HepG2 (cell line): ENCODE results near the gene TREH. TPM values are rescaled to one million over a fixed set of nuclear protein-coding genes. Genes with fewer than 3 reads are reported as not detected.
"Not testable (repeated sequence)": the region's sequence is repeated elsewhere in the genome, so short reads cannot be mapped to it uniquely, and the experiment has no call there.

Experiments
- ATAC-seq: fragments of 200-7000 bp; cut with Tn5 transposase; 3 replicates; pipeline ENCODE4 v1.9.1; 2020; ENCODE audit warnings: mild to moderate bottlenecking, moderate library complexity
- BruUV-seq: library from RNA; stranded (reverse); fragments of 400-500 nt; replicated peaks from 2 replicates; lab custom pipeline; 2021; lab: Mats Ljungman, UMichigan
- CTCF ChIA-PET: fragments of 300-600 bp; formaldehyde crosslinking; extraction: SDS; loops from one replicate; lab custom pipeline; 2021; ENCODE audit warnings: low total read pairs, inconsistent platforms, low intra/inter-chr PET ratio; lab: Yijun Ruan, JAX
- POLR2A ChIA-PET: fragments of 350-600 bp; sonication (Branson Sonifier 250); formaldehyde crosslinking; loops from one replicate; lab custom pipeline; 2020; ENCODE audit warnings: antibody characterized with exemption, inconsistent platforms; lab: Yijun Ruan, JAX
- DNase-seq: peaks from one replicate; pipeline ENCODE4 v3.0.0-alpha.2; 2015; ENCODE audit warnings: low spot score
- FAIRE-seq: peaks from 3 replicates; lab custom pipeline; 2011; peaks lifted over from hg19 to GRCh38; lab: Jason Lieb, UNC
- H2AFZ ChIP-seq: one replicate; pipeline ENCODE4 v1.6.1; 2011; ENCODE audit warnings: low read length, inconsistent platforms
- H3K27ac ChIP-seq: fragments of 300-600 bp; 3 replicates; pipeline ENCODE4 v1.8.0; 2011; ENCODE audit warnings: mixed run types, mild to moderate bottlenecking, mixed read lengths, low read length, inconsistent platforms; ENCODE audit not compliant: insufficient read depth; ENCODE audit errors: extremely low read length
- H3K27me3 ChIP-seq, 2 experiments: fragments of 200-600 bp in 1 of 2; 2 replicates in 1 of 2; 3 replicates in 1 of 2; pipeline versions ENCODE4 v1.6.0 to v1.8.0; 2011; ENCODE audit warnings: low read length in 2 of 2, mild to moderate bottlenecking in 2 of 2, moderate library complexity in 2 of 2, inconsistent platforms in 1 of 2; ENCODE audit not compliant: insufficient read depth in 2 of 2, control insufficient read depth in 1 of 2
- H3K36me3 ChIP-seq, 2 experiments: fragments of 200-600 bp in 1 of 2; replicated peaks in 1 of 2; 2 replicates in 1 of 2; 3 replicates in 1 of 2; pipeline versions ENCODE4 v1.5.1 to v1.8.0; 2011; ENCODE audit warnings: low read length in 2 of 2, inconsistent platforms in 1 of 2; ENCODE audit not compliant: insufficient read depth in 2 of 2, control insufficient read depth in 1 of 2
- H3K4me1 ChIP-seq: 2 replicates; pipeline ENCODE4 v1.5.1; 2012; ENCODE audit warnings: low read length, inconsistent platforms; ENCODE audit not compliant: insufficient read depth
- H3K4me2 ChIP-seq: 2 replicates; pipeline ENCODE4 v1.6.0; 2011; ENCODE audit warnings: low read depth, low read length, inconsistent platforms
- H3K4me3 ChIP-seq, 3 experiments: fragments of 200-600 bp in 1 of 3; sonication (generic), shearing (Covaris generic) in 1 of 3; replicated peaks in 1 of 3; 2 replicates each; pipeline ENCODE4 v1.5.1; 2011 to 2016; ENCODE audit warnings: low read length in 3 of 3, inconsistent platforms in 2 of 3, low read depth in 2 of 3, mild to moderate bottlenecking in 2 of 3, control low read depth in 1 of 3, mixed read lengths in 1 of 3; ENCODE audit not compliant: insufficient read depth in 1 of 3
- H3K79me2 ChIP-seq: one replicate; pipeline ENCODE4 v1.6.1; 2011; ENCODE audit warnings: low read length, inconsistent platforms; ENCODE audit not compliant: insufficient read depth
- H3K9ac ChIP-seq: 2 replicates; pipeline ENCODE4 v1.6.0; 2011; ENCODE audit warnings: mild to moderate bottlenecking, low read depth, low read length, inconsistent platforms; ENCODE audit not compliant: insufficient read depth
- H3K9me3 ChIP-seq: 2 replicates; pipeline ENCODE4 v1.5.1; 2012; ENCODE audit warnings: mild to moderate bottlenecking, low read length
- H4K20me1 ChIP-seq: 2 replicates; pipeline ENCODE4 v1.6.0; 2011; ENCODE audit warnings: inconsistent platforms, mild to moderate bottlenecking, low read length, moderate library complexity; ENCODE audit not compliant: insufficient read depth
- CAMTA2 ChIP-seq: sonication (generic); formaldehyde crosslinking; IDR thresholded peaks from 2 replicates; pipeline ENCODE4 v1.4.0; 2020; ENCODE audit warnings: mild to moderate bottlenecking, missing genetic modification reagents, borderline replicate concordance
- E2F1 ChIP-seq: sonication (generic); formaldehyde crosslinking; IDR thresholded peaks from 2 replicates; pipeline ENCODE4 v1.5.0; 2020; ENCODE audit warnings: missing genetic modification reagents
- HDAC2 ChIP-seq: sonication (generic); formaldehyde crosslinking; IDR thresholded peaks from 2 replicates; pipeline ENCODE4 v1.4.0; 2020; ENCODE audit warnings: missing genetic modification reagents
- ISL2 ChIP-seq: sonication (generic); formaldehyde crosslinking; IDR thresholded peaks from 2 replicates; pipeline ENCODE4 v1.5.0; 2020; ENCODE audit warnings: missing genetic modification reagents
- KLF15 ChIP-seq: sonication (generic); formaldehyde crosslinking; IDR thresholded peaks from 2 replicates; pipeline ENCODE4 v1.8.1; 2023; ENCODE audit warnings: borderline replicate concordance, mild to moderate bottlenecking, inconsistent platforms, missing genetic modification reagents, mixed read lengths
- MLXIP ChIP-seq: sonication (generic); formaldehyde crosslinking; IDR thresholded peaks from 2 replicates; pipeline ENCODE4 v1.9.0; 2021; ENCODE audit warnings: missing genetic modification reagents, borderline replicate concordance
- PAX8 ChIP-seq: sonication (generic); formaldehyde crosslinking; IDR thresholded peaks from 2 replicates; pipeline ENCODE4 v1.8.0; 2022; ENCODE audit warnings: mild to moderate bottlenecking, missing genetic modification reagents, borderline replicate concordance
- PCBP2 ChIP-seq: fragments of 200-400 bp; formaldehyde crosslinking; optimal IDR thresholded peaks from 2 replicates; pipeline ENCODE3; 2018; ENCODE audit warnings: low read length, low read depth; ENCODE audit not compliant: poor library complexity, severe bottlenecking
- TEAD2 ChIP-seq: sonication (generic); formaldehyde crosslinking; IDR thresholded peaks from 2 replicates; pipeline ENCODE4 v1.9.0; 2021; ENCODE audit warnings: missing genetic modification reagents
- ZKSCAN5 ChIP-seq: sonication (generic); formaldehyde crosslinking; IDR thresholded peaks from 2 replicates; pipeline ENCODE4 v1.5.1; 2020; ENCODE audit warnings: mild to moderate bottlenecking, missing genetic modification reagents
- ZNF501 ChIP-seq: sonication (generic); formaldehyde crosslinking; IDR thresholded peaks from 2 replicates; pipeline ENCODE4 v1.5.1; 2020; ENCODE audit warnings: mild to moderate bottlenecking, moderate library complexity, missing genetic modification reagents
- ZSCAN21 ChIP-seq: sonication (generic); formaldehyde crosslinking; IDR thresholded peaks from 2 replicates; pipeline ENCODE4 v1.8.0; 2022; ENCODE audit warnings: mild to moderate bottlenecking, missing genetic modification reagents, moderate library complexity, borderline replicate concordance
- WGBS: methylation state at CpG from one replicate; pipeline ENCODE4 v1.1.6; 2017; ENCODE audit warnings: low lambda C conversion rate; 5-methylcytosine and 5-hydroxymethylcytosine counted together
- in situ Hi-C: cut with HindIII; loops from 2 replicates; pipeline ENCODE4 v1.10.0; 2017; ENCODE audit warnings: low pct_unique_long_range_greater_than_20kb; ENCODE audit not compliant: extremely low pct_ligation_motif_present
- intact Hi-C: fragments of 100-400 bp; cut with micrococcal nuclease; formaldehyde crosslinking; loops from one replicate; pipeline ENCODE4 v1.10.0; 2022; ENCODE audit not compliant: unreplicated experiment
- polyA plus RNA-seq, 8 experiments: library from polyadenylated mRNA; depleted of rRNA in 3 of 8; stranded (reverse) in 7 of 8; unstranded in 1 of 8; fragments of >200 nt; fragmentation: Illumina TruSeq in 4 of 8; extraction: Trizol in 4 of 8; gene quantifications; 2 replicates each; pipeline versions ENCODE4 v1.2.1 to v1.2.3, GENCODE V29; 2011 to 2016; ENCODE audit warnings: low read depth in 4 of 8, missing spikeins in 1 of 8, mixed read lengths in 1 of 8; ENCODE audit not compliant: insufficient read depth in 1 of 8
- total RNA-seq, 5 experiments: library from RNA; depleted of rRNA; stranded (reverse); fragments of >200 nt; fragmentation: Illumina TruSeq; extraction: Trizol; gene quantifications; 2 replicates each; pipeline ENCODE4 v1.2.3, GENCODE V29; 2016; ENCODE audit warnings: low read depth in 1 of 5

Gene TREH
- total and polyA plus RNA-seq, 2 of the 13 experiments (the other 11 are each of a cell fraction or from before 2014, with no cell fraction given) = 0.53 to 0.86 TPM

GRCh38 chr11:118682939-118683338 is 3.5 kb upstream of the TREH start:
- H3K9ac ChIP-seq, intact Hi-C loops, H3K4me3 ChIP-seq, in situ Hi-C loops, H3K9me3 ChIP-seq, BruUV-seq, H3K36me3 ChIP-seq, H4K20me1 ChIP-seq, H2AFZ ChIP-seq, FAIRE-seq, H3K27ac ChIP-seq, ATAC-seq, H3K27me3 ChIP-seq, CTCF ChIA-PET, H3K79me2 ChIP-seq, H3K4me2 ChIP-seq, DNase-seq: not testable (repeated sequence)
- 61% methylated on average over 6 of the region's 6 CpGs for WGBS
- H3K4me1 ChIP-seq = peaks cover 41% of the 10 kb centered on the region
- POLR2A ChIA-PET = interaction anchor here (0.6 kb wide), 1 partner anchor 10 kb away, joined by 3 read pairs; no protein-coding TSS in a partner anchor

GRCh38 chr11:118682372-118682771 is 2.9 kb upstream of the TREH start:
- CTCF ChIA-PET = no interaction called here
- Histone ChIP-seq H3K4me3 (no peak overlapping the region), H4K20me1 (no peaks in the 10 kb centered on the region)
- BruUV-seq = no TSS peak
- no peak for ATAC-seq
- no peak for TF ChIP-seq CAMTA2 (CRISPR knock-in tag)
- no peak for TF ChIP-seq MLXIP (CRISPR knock-in tag)
- TF ChIP-seq ZNF501 = no peak
- no peak for TF ChIP-seq TEAD2 (CRISPR knock-in tag)
- TF ChIP-seq ZSCAN21 (CRISPR knock-in tag) = no peak
- TF ChIP-seq E2F1 (CRISPR knock-in tag) = no peak
- TF ChIP-seq ISL2 = no peak
- no peak for TF ChIP-seq PCBP2
- no peak for TF ChIP-seq PAX8 (CRISPR knock-in tag)
- no peak for TF ChIP-seq HDAC2 (CRISPR knock-in tag)
- no peak for TF ChIP-seq ZKSCAN5
- TF ChIP-seq KLF15 (CRISPR knock-in tag) = no peak
- TF ChIP-seq, all 625 proteins: peak for 0
- in situ Hi-C loops = no loop called here
- H3K36me3 ChIP-seq = no peaks in the 10 kb centered on the region
- no peaks in the 10 kb centered on the region for H3K27me3 ChIP-seq
- peaks cover 35% of the 10 kb centered on the region for H3K4me1 ChIP-seq
- FAIRE-seq (no peak), DNase-seq (no peak)
- H3K79me2 ChIP-seq = no peaks in the 10 kb centered on the region
- intact Hi-C loops = no loop called here
- POLR2A ChIA-PET = interaction anchor here (0.6 kb wide), 1 partner anchor 9 kb away, joined by 3 read pairs; no protein-coding TSS in a partner anchor
- no peak overlapping the region for H3K27ac ChIP-seq
- no peak overlapping the region for H3K9ac ChIP-seq
- H2AFZ ChIP-seq = no peak overlapping the region
- no peaks in the 10 kb centered on the region for H3K9me3 ChIP-seq
- H3K4me2 ChIP-seq = no peak overlapping the region
- WGBS = 39% methylated on average over 1 of the region's 1 CpG
